ENCODE measurements around the gene KLK3.
"Not testable (repeated sequence)": the region's sequence is repeated elsewhere in the genome, so short reads cannot be mapped to it uniquely, and the experiment has no call there.

Gene KLK3

DNA sequence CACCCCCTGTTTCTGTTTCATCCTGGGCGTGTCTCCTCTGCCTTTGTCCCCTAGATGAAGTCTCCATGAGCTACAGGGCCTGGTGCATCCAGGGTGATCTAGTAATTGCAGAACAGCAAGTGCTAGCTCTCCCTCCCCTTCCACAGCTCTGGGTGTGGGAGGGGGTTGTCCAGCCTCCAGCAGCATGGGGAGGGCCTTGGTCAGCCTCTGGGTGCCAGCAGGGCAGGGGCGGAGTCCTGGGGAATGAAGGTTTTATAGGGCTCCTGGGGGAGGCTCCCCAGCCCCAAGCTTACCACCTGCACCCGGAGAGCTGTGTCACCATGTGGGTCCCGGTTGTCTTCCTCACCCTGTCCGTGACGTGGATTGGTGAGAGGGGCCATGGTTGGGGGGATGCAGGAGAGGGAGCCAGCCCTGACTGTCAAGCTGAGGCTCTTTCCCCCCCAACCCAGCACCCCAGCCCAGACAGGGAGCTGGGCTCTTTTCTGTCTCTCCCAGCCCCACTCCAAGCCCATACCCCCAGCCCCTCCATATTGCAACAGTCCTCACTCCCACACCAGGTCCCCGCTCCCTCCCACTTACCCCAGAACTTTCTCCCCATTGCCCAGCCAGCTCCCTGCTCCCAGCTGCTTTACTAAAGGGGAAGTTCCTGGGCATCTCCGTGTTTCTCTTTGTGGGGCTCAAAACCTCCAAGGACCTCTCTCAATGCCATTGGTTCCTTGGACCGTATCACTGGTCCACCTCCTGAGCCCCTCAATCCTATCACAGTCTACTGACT, at the start of gene KLK3:
Gene KLK3, plus strand, starts transcription at position 280 of the 775 bp plus-strand sequence. Its CDS starts 41 bp downstream, at position 321.
- H3K27ac ChIP-seq: no peak within 1 kb of the TSS
- no peaks in the 10 kb centered on the region for H3K36me3 ChIP-seq (ENCODE audit: insufficient read depth, low read length)
- H3K9ac ChIP-seq (ENCODE audit: insufficient read length): no peak within 1 kb of the TSS
- H3K9me3 ChIP-seq (ENCODE audit: low read depth, low read length): no peaks in the 10 kb centered on the region
- TF ChIP-seq POLR2AphosphoS5 (IDR thresholded peaks at IDR 0.05; ENCODE audit: borderline replicate concordance, low read depth, low read length) (no peak), FOXP2 (optimal IDR thresholded peaks at IDR 0.05; ENCODE audit: control extremely low read depth, extremely low read length, insufficient read depth) (no peak), EZH2 (IDR thresholded peaks at IDR 0.05) (no peak)
- no peak within 1 kb of the TSS for H3K4me3 ChIP-seq
- DNase-seq (ENCODE audit: low read depth, low spot score): no peak

DNA sequence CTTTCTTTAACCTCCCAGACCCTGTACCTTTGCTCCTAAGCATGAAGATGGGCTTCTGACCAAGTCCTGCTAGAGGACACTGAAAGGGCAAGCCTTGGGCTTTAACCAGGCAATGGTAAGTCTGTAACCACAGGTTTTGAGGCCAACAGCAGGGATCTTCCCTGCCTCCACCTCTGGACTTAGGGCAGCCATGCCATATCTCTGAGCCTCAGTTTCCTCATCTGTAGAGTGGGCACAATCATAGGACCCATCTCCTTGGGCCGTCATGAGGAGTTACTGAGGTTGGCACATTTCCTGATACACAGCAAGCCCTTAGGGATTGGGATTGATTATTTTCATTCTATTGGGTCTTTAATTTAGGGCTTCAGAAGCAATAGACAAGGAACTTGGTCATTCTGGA, 45.9 kb upstream of the KLK3 start:
- no peak overlapping the region for H3K9ac ChIP-seq (ENCODE audit: insufficient read length)
- H3K36me3 ChIP-seq (ENCODE audit: insufficient read depth, low read length): peaks cover under 1% of the 10 kb centered on the region; the same call in 1 of the 2 replicates
- no peak overlapping the region for H3K27ac ChIP-seq
- TF ChIP-seq POLR2AphosphoS5 (IDR thresholded peaks at IDR 0.05; ENCODE audit: borderline replicate concordance, low read depth, low read length) (no peak), FOXP2 (optimal IDR thresholded peaks at IDR 0.05; ENCODE audit: control extremely low read depth, extremely low read length, insufficient read depth) (no peak), EZH2 (IDR thresholded peaks at IDR 0.05) (no peak)
- no peak for DNase-seq (ENCODE audit: low read depth, low spot score)
- no peaks in the 10 kb centered on the region for H3K9me3 ChIP-seq (ENCODE audit: low read depth, low read length)
- no peak overlapping the region for H3K4me3 ChIP-seq

DNA sequence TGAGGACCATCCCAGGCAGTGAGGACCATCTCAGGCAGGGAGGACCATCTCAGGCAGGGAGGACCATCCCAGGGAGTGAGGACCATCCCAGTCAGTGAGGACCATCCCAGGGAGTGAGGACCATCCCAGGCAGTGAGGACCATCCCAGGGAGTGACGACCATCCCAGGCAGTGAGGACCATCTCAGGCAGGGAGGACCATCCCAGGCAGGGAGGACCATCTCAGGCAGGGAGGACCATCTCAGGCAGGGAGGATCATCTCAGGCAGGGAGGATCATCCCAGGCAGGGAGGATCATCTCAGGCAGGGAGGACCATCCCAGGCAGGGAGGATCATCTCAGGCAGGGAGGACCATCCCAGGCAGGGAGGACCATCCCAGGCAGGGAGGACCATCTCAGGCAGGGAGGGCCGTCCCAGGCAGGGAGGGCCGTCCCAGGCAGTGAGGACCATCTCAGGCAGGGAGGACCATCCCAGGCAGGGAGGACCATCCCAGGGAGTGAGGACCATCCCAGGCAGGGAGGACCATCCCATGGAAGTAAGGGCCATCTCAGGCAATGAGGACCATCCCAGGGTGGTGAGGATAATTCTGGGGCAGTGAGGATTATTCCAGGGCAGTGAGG, 43.0 kb upstream of the KLK3 start:
- H3K9me3 ChIP-seq (ENCODE audit: low read depth, low read length); H3K36me3 ChIP-seq (ENCODE audit: insufficient read depth, low read length); H3K27ac ChIP-seq; DNase-seq (ENCODE audit: low read depth, low spot score); H3K4me3 ChIP-seq; H3K9ac ChIP-seq (ENCODE audit: insufficient read length): not testable (repeated sequence)

DNA sequence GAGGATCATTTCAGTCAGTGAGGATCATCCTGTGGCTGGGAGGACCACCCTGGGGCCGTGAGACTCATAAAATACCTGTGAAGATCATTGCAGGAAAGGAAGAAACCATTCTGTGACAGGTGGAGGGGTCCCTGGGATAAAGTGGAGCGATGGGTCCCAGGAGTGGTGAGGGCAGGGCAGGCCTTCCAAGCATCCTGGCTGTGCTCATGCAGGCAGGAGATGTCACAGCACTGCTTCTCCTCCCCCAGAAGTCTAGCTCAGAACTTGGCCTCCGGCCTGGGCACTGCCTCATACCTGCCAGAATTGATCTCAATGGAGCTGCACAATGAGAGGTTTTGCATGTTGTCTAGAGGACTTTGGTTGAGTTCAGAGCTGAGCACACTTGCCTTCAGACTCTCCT, 42.2 kb upstream of the KLK3 start:
- Histone ChIP-seq H3K9ac (ENCODE audit: insufficient read length) (no peak overlapping the region), H3K9me3 (ENCODE audit: low read depth, low read length) (no peaks in the 10 kb centered on the region), H3K36me3 (ENCODE audit: insufficient read depth, low read length) (no peaks in the 10 kb centered on the region), H3K4me3 (no peak overlapping the region), H3K27ac (no peak overlapping the region)
- DNase-seq (ENCODE audit: low read depth, low spot score): no peak
- TF ChIP-seq FOXP2 (optimal IDR thresholded peaks at IDR 0.05; ENCODE audit: control extremely low read depth, extremely low read length, insufficient read depth): no peak
- TF ChIP-seq EZH2 (IDR thresholded peaks at IDR 0.05): no peak
- no peak for TF ChIP-seq POLR2AphosphoS5 (IDR thresholded peaks at IDR 0.05; ENCODE audit: borderline replicate concordance, low read depth, low read length)

DNA sequence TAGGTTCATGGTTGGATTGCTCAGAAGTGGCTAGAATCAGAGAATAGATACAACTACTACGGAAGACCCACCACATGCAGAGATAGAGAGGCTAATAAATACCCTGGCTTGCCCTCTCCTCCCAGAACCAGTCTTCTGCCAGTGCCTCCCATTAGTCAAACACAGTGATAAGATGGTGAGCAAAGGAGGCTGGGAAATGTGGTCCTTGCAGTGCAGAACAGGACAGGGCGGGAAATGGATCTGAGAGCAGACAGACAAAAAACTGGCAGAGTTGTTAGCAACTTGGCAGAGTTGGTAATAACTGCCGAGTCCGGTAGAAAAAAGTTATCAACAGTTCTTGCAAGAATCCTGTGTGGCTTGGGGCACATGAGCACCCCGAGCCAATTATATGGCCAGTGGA, 39.8 kb upstream of the KLK3 start:
- Histone ChIP-seq H3K36me3 (ENCODE audit: insufficient read depth, low read length) (no peaks in the 10 kb centered on the region), H3K27ac (no peak overlapping the region), H3K4me3 (no peak overlapping the region), H3K9me3 (ENCODE audit: low read depth, low read length) (no peaks in the 10 kb centered on the region), H3K9ac (ENCODE audit: insufficient read length) (no peak overlapping the region)
- no peak for DNase-seq (ENCODE audit: low read depth, low spot score)
- TF ChIP-seq EZH2 (IDR thresholded peaks at IDR 0.05) (no peak), FOXP2 (optimal IDR thresholded peaks at IDR 0.05; ENCODE audit: control extremely low read depth, extremely low read length, insufficient read depth) (no peak), POLR2AphosphoS5 (IDR thresholded peaks at IDR 0.05; ENCODE audit: borderline replicate concordance, low read depth, low read length) (no peak)

DNA sequence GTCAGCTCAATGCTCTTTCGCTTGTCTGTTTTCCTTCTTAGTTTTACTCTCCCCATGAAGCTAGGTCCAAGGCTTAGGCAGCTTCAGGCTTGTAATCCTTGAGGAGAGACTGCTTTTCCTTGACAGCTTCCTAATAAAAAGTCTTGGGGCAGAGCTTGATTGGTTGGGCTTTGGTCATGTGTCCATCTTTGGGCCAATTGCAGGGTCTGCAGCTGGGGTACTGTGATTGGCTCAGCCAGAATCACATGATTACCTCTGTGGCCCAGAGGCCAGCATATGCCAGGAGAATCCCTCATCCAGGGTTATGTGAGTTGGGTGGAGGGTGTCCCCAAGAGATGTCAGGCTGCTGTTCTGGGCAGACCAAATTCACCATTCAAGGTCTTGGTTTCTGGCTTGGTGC, 39.3 kb upstream of the KLK3 start:
- no peaks in the 10 kb centered on the region for H3K36me3 ChIP-seq (ENCODE audit: insufficient read depth, low read length)
- no peaks in the 10 kb centered on the region for H3K9me3 ChIP-seq (ENCODE audit: low read depth, low read length)
- no peak overlapping the region for H3K9ac ChIP-seq (ENCODE audit: insufficient read length)
- no peak overlapping the region for H3K4me3 ChIP-seq
- no peak overlapping the region for H3K27ac ChIP-seq
- no peak for DNase-seq (ENCODE audit: low read depth, low spot score)
- TF ChIP-seq POLR2AphosphoS5 (IDR thresholded peaks at IDR 0.05; ENCODE audit: borderline replicate concordance, low read depth, low read length) (no peak), EZH2 (IDR thresholded peaks at IDR 0.05) (no peak), FOXP2 (optimal IDR thresholded peaks at IDR 0.05; ENCODE audit: control extremely low read depth, extremely low read length, insufficient read depth) (no peak)

DNA sequence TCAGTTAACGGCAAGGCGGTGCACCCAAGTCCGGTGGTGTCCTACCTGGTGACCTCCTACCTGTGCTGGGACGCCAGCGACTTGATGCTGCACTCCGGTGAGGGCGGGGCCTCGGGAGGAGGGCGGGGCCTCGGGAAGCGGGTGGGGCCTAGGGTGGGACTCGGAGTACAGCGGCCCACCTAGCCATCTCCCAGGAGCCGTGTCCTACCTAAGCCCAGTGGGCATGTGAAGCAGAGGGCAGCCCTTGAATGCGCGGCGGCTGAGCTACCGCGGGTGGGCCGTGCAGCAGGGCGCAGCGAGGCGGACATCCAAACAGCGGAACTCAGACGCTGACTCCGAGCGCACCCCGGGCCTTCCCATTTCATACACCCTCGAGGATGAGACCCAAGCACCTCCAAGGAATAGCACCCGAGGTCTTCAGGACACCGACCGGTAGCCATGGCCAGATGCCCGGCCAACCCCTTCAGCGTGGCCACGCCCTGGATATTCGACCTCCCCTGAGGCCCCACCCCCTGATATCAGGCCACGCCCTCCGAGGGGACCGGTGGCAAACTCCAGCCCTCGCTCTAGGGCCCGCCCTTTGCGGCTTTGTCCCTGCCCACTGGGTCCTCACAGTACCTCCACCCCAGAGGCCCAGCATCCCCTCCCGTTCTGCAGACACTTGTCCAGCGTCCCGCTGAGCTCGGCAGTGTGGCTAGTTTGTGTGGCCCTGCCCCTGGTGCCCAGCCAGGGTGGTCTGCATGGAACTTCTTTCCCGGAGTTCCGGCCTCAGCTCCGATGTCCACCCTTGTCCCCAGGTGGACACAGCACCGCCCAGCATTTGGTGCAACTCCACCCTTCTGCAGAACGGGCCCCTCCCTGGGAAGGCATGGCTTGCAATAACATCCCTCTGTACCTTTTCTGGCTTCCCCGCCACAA, 36.5 kb upstream of the KLK3 start:
- H3K4me3 ChIP-seq: peak overlapping the region; percentile 59
- no peaks in the 10 kb centered on the region for H3K36me3 ChIP-seq (ENCODE audit: insufficient read depth, low read length)
- H3K9ac ChIP-seq (ENCODE audit: insufficient read length): no peak overlapping the region
- no peak for DNase-seq (ENCODE audit: low read depth, low spot score)
- TF ChIP-seq EZH2 (IDR thresholded peaks at IDR 0.05) (no peak), POLR2AphosphoS5 (IDR thresholded peaks at IDR 0.05; ENCODE audit: borderline replicate concordance, low read depth, low read length) (no peak), FOXP2 (optimal IDR thresholded peaks at IDR 0.05; ENCODE audit: control extremely low read depth, extremely low read length, insufficient read depth) (no peak)
- no peak overlapping the region for H3K27ac ChIP-seq
- H3K9me3 ChIP-seq (ENCODE audit: low read depth, low read length): no peaks in the 10 kb centered on the region

DNA sequence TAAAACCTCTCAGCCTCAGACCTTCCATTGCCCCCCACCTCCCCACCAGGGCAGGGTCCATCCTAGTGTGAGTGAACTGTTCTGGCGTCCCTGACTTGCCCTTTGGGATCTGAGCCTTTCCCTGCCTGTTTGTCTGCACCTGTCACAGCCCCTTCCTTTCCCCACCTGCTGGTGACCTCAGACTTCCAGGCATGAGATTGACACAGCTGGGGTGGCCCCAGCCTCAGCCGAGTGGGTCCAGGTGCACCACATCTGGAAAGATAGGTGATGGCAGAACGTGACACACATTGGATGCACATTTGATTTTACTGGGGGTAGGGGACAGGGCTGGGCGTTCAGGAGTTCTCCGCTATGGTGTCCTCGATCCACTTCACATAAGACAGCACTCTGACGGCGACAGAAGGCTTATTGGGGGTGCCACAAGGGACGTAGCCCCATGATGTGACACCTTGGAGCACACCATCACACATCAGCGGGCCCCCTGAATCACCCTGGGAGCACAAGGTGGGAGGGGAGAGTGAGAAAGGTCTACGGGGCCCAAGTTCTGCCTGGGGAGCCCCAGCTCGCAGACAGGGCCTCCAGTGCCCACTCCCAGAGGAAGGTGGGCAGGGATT, 35.7 kb upstream of the KLK3 start:
- no peak overlapping the region for H3K4me3 ChIP-seq

More for the DNA sequence above, 35.7 kb upstream of the KLK3 start:
- DNase-seq (ENCODE audit: low read depth, low spot score): no peak
- Histone ChIP-seq H3K36me3 (ENCODE audit: insufficient read depth, low read length) (no peaks in the 10 kb centered on the region), H3K9ac (ENCODE audit: insufficient read length) (no peak overlapping the region), H3K9me3 (ENCODE audit: low read depth, low read length) (no peaks in the 10 kb centered on the region), H3K27ac (no peak overlapping the region)
- TF ChIP-seq EZH2 (IDR thresholded peaks at IDR 0.05) (no peak), POLR2AphosphoS5 (IDR thresholded peaks at IDR 0.05; ENCODE audit: borderline replicate concordance, low read depth, low read length) (no peak), FOXP2 (optimal IDR thresholded peaks at IDR 0.05; ENCODE audit: control extremely low read depth, extremely low read length, insufficient read depth) (no peak)
